HG02759 (cell line): Measurements from ENCODE around the gene LCE3B.
"Not testable (repeated sequence)": the region's sequence is repeated elsewhere in the genome, so short reads cannot be mapped to it uniquely, and the experiment has no call there.

Source experiments
- ATAC-seq: cut with Tn5 transposase; IDR thresholded peaks from one replicate; pipeline ENCODE4 v1.9.1; 2021; ENCODE audit warnings: mild to moderate bottlenecking, moderate library complexity; ENCODE audit not compliant: unreplicated experiment

Gene LCE3B, protein sequence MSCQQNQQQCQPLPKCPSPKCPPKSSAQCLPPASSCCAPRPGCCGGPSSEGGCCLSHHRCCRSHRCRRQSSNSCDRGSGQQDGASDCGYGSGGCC

GRCh38 chr1:152613511-152613910, at the start of gene LCE3B:
LCE3B (plus strand) TSS chr1:152613811; CDS start chr1:152613811, 0 bp downstream.
- ATAC-seq = no peak

- ATAC-seq = no peak
These were observed 48.5 kb upstream of the LCE3B start for GRCh38 chr1:152565115-152565514.

DNA sequence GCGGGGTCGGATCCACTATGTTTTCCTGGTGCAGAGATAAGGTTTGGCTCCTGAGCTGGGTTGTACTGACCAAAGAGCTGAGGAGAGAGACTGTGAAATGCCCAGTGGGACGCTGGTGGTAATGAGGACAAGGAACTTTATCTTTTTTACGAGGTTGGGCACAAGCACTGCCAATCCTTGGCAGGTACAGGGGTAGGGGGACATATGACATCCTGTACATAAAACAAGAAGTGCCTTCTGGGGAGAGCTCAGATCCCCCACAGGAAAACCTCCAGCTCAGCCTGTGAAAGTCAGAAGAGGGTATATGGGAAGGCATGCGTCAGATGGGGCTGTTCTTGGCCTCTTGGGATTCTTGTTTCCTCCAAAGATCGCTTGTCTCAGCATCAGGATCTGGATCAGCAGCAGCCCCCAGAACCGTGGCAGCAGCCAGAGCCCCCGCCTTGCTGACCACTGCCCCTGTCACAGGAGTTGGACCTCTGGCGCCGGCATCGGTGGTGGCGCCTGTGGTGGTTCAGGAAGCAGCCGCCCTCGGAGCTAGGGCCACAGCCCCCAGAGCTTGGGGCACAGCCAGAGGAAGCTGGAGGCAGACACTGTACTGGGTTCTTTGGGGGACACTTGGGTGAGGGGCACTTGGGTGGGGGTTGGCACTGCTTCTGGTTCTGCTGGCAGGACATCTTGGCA, 47.9 kb upstream of the LCE3B start:
- ATAC-seq = no peak

DNA sequence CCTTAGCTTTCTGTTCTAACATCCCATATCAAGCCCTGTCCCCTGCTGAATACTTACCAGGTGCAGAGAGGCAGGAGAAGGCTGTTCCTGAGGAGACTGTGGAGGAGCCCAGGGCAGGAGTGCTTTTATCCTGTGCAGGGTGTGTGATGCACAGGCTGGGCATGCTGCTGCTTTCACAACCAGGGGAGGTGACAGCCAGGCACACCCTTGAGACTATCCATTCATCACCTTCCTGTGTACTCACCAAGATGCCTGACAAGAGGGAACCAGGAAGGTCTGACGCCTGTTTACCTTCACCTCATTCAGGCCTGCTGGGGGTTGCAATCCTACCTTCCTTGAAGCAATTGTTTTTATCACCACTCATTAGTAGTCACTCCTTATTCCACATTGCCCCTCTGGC, 46.9 kb upstream of the LCE3B start, which contains the start of gene LCE3E:
LCE3E (minus strand) TSS at position 100 of the 400 bp plus-strand sequence. CDS start 572 bp downstream, outside the sequence.
- no peak for ATAC-seq

- no peak for ATAC-seq
These were observed 36.4 kb upstream of the LCE3B start for GRCh38 chr1:152577168-152577567.

DNA sequence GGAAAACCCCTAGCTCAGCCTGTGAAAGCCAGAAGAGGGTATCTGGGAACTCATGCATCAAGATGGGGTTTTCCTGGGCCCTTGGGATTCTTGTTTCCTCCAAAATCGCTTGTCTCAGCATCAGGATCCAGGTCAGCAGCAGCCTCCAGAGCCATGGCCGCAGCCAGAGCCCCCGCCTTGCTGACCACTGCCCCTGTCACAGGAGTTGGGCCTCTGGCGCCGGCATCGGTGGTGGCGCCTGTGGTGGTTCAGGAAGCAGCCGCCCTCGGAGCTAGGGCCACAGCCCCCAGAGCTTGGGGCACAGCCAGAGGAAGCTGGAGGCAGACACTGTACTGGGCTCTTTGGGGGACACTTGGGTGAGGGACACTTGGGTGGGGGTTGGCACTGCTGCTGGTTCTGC, 34.1 kb upstream of the LCE3B start:
- ATAC-seq = not testable (repeated sequence)

GRCh38 chr1:152580433-152580832, 33.2 kb upstream of the LCE3B start, which contains the start of gene LCE3D:
LCE3D (minus strand) TSS chr1:152580516; CDS start chr1:152579936, 580 bp downstream.
- no peak for ATAC-seq

DNA sequence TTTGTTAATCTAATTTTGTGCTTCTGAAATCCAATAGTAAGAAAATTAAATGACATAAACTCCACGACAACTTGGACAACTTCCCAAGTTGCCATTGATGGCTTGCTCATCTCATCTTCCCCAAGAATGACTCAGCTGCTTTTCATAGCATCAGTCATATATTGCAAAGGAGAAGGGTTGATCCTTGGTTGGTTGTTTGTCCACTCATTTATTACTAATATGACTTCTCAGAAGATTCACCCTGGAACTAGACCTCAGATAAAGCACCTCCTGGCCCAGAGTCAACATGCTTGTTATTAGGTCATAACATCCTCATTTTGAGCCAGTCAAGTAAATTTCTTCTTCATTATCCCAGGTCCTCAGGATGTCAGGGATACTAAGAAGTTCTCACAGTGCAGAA, 31.0 kb upstream of the LCE3B start:
- ATAC-seq = no peak

- ATAC-seq = no peak
These were observed 28.0 kb upstream of the LCE3B start for GRCh38 chr1:152585586-152585985.

GRCh38 chr1:152596986-152597385, 16.6 kb upstream of the LCE3B start:
- no peak for ATAC-seq

- no peak for ATAC-seq
These were observed 13.7 kb upstream of the LCE3B start, which contains the start of gene LCE3C for GRCh38 chr1:152599934-152600333. LCE3C (plus strand) TSS chr1:152600234; CDS start chr1:152600732, 498 bp downstream.

DNA sequence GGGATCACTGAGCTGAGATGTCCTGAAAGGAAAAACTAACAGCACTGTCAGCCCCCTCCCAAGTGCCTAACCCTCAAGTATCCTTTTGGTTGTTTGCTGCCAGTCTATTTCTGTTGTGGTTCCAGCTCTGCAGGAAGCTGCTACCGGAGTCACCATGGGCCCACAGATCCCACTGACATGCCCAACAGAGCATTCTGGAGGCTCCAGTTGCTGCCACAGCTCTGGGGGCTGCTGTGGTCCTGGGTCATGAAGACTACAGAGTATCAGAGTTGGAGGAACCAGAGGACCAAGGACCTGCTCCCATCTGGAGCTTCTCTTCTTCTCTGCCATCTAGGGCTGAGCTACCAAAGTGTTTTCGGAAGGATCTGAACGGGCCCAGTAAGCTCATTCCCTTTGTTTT, 8.4 kb downstream of the LCE3B start:
- ATAC-seq = no peak

DNA sequence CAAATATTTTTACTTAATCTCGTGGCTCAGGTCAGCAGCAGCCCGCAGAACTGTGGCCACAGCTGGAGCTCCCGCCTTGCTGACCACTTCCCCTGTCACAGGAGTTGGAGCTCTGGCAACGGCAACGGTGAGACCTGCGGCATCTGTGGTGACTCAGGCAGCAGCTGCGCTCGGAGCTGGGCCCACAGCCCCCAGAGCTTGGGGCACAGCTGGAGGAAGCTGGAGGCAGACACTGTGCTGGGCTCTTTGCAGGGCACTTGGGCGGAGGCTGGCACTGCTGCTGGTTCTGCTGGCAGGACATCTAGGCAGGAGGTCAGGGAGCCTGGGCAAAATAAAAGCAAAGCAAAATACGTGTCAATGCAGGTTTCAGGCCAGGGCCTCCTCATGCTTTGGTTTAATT, 9.2 kb downstream of the LCE3B start, which contains the start of gene LCE3A:
LCE3A (minus strand) TSS at position 301 of the 400 bp plus-strand sequence; CDS start at position 301, 0 bp downstream.
- no peak for ATAC-seq

DNA sequence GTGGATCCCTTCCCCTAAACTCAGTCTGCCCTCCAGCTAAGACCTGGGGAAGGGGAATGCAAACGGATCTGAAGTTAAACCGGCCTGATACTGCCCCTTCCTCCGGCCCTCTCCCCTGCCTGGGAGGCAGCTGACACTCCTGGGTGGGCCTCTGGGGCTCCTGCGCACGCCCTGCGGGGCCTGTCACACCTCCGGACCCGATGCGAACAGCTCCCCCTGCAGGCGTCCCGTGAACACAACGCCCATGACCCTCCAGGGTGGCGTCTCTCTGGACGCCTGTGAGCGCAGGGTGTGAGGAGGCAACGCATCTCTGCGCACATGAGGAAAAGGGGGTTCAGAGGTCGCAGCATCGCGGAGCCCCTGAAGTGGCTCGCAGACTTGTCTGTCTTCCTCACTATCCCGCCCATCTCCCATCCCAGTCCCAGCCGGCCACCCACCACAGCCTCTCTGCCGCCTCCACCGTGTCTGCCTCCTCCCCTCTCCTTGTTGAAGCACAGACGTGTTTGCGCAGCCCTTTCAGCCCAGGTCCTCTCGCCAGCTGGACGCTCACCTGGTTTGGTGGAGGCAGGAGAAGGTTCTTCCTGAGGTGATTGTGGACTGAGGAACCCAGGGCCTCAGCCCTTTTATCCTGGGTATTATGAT, 9.7 kb downstream of the LCE3B start:
- no peak for ATAC-seq

DNA sequence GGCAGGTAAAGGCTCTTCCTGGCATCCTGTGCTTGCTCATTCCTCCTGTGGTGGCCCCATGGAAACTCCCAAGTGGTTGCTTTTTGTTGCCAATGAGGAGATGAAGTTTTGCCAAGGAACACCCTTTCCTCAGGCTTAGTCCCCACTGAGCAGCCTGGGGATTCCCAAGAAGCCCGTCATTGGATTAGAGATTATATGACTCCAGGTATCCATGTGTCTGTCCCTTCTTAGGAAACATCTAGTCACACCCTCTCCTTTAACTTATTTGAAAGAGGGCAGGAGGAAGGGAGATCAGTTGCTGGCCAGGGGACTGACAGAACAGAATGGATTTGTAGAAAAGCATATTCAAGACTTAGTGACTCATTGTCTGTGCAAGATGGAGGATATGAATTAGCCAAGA, 13.1 kb downstream of the LCE3B start:
- no peak for ATAC-seq

- ATAC-seq = no peak
These were observed 17.0 kb downstream of the LCE3B start for GRCh38 chr1:152630596-152630995.

DNA sequence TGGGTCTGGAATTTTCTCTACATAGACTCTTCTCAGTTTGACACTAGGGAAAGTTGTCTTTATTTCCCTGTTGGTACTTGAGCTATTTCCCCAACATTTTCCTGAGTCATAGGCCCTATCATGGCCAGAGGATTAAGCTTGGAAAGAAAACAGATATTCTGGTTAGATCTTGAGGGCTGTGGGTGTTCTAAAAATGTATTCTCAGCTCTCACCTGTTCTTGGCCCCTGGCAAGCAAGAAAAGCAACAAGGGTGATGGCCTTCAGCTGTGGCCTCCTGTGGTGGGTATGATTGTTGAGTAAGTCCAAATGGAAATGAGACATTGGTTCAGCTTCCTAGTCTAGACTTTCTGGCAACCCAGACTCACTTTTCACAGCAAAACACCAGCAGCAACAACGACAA, 26.7 kb downstream of the LCE3B start:
- no peak for ATAC-seq

- no peak for ATAC-seq
These were observed 30.3 kb downstream of the LCE3B start for GRCh38 chr1:152643945-152644344.

DNA sequence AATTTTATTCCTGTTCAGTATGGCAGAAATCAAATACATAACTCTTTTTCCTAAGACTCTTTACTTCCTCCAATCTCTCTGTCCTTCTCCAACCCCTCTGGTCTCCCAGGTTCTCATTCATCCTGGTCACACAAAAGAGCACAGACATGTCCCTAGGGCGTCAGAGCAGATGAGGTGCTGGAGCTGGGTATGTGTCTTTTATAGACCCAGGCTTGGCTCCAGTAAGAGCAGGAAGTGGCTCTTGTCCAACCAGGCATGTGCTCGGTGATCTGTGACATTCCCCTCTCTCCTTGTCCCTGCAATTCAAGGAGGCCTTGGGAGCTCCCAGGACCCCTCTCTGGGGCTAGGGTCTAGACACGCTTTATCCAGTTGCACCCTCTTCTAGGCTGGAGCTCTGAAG, 31.5 kb downstream of the LCE3B start:
- ATAC-seq = no peak

DNA sequence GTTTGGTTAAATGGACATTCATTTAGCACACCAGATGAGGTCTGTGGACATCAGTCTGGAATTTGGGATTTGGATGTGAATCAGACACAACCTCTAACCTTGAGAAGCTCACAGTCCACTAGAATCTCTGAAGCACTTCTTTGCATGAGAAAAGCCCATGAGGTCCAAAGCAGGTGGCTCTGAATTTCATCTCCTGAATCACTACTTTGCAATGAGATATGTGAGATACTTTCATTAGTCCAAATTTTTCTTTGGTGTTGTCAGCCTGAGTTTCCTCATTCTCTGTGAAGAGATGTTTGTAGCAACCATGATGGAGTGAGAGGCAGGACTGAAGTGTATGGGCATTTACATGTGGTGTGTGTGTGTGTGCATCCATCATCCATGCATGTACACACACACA, 33.0 kb downstream of the LCE3B start:
- no peak for ATAC-seq

DNA sequence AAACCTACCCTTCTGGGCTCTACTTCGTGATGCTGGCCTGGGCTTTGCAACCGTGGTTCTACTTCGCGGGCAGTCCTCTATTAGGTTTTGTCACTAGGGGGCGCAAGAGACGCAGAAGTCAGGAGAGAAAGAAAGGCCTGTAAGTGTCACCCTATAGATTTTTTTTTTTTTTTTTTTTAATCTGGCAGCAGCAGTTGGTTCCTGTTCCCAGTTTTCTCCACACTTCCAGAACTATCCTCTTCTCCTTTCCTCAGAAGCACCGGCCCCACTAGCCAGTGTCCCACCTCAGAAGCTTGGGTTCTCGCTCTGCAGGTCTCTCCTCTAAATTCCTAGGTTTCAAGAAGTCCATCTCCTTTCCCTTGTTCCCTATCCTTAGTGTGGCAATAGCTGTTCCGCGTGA, 40.5 kb downstream of the LCE3B start:
- ATAC-seq = no peak

DNA sequence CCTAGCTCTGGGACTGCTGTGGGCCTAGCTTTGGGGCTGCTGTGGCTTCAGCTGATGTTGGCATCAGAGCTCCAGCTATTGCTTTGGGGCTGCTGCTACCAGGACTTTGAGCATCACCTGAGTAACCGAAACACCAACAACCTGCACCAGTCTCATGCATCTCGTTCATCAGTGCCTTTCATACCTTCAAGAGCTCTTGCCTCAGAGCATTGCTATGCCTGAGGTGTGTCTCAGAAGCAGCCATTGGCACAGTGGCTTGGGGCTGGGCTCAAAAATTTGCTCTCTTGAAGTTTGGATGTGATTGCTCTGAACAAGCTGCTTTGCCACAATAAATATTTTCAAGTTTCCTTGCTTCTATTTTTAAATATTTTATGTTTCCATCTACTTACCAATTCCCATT, 42.8 kb downstream of the LCE3B start:
- no peak for ATAC-seq
